NOMO-1 treated with DMSO at 0.1 percent for 48 hours (cell line): ENCODE data around the gene CNTROB.
A peak's percentile ranks its signal among the peaks of the same experiment; 100 is the strongest.

ENCODE experiments used
- DNase-seq: peaks from one replicate; lab custom pipeline; 2025; ENCODE audit not compliant: unreplicated experiment; lab: John Stamatoyannopoulos, UW

Gene CNTROB

GRCh38 chr17:7984904-7985303 is 52.9 kb downstream of the CNTROB start:
- DNase-seq, result no peak

DNA sequence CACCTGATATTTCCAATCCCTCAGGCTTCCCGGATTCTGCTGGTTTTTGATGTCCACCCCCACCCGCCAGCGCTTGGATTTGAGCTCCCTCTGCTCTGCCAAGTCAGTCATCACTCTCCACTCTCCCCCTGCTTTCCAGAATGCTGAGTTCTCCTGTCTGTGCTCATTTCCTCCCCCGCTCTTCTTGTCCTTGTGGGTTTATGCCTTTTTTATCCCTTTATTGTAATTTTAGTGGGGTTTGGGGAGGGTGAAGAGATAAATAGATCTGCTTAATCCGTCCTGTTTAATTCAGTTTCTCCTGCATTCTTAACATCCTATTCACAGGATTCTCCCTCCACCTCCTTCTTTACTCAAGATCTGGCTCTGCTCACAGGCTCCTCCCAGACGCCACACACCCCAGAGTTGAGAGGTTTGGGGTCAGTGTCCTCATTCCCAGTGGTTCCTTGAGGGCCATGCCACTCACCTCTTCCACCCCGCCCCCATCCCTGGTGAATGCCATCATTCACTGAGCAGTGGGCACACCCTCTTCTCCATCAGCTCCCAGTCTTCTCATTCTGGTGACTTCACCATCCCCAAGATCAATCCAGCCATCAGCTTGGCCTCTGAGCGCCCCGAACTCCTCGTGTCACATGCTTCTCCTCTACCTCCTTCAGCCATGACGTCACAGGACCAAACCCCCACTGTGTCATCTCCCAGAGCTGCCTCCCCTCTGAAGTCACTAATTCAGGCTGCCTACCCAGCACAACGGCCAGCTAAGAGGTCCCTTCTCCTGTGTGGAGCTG is 55.3 kb downstream of the CNTROB start:
- DNase-seq, result no peak

DNA sequence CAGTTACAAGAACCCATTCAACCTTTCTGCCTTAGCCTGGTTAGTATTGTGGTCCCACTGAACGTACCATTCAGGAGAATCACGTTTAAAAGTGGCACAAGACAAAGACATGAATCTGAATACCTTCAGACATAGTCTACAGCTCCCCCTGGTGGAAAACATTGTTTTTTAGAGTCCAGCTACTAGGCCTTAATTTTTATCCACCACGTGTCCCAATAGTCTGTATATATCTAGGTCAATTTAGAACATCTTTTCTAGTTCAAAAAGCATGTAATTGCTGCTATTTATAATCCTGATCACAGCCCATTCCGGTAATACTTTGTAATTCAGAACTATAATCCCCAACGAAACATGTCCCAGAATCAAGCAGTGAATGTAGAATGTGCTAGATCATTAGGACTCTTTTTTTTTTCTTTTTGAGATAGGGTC is 56.8 kb downstream of the CNTROB start:
- peak; percentile 78 for DNase-seq

- DNase-seq, result peak; percentile 92
Measured at GRCh38 chr17:7989781-7990655, 58.0 kb downstream of the CNTROB start.

GRCh38 chr17:7992516-7992915 is 60.5 kb downstream of the CNTROB start:
- DNase-seq, result no peak

GRCh38 chr17:7992924-7993323 is 60.9 kb downstream of the CNTROB start:
- peak; percentile 39 for DNase-seq

DNA sequence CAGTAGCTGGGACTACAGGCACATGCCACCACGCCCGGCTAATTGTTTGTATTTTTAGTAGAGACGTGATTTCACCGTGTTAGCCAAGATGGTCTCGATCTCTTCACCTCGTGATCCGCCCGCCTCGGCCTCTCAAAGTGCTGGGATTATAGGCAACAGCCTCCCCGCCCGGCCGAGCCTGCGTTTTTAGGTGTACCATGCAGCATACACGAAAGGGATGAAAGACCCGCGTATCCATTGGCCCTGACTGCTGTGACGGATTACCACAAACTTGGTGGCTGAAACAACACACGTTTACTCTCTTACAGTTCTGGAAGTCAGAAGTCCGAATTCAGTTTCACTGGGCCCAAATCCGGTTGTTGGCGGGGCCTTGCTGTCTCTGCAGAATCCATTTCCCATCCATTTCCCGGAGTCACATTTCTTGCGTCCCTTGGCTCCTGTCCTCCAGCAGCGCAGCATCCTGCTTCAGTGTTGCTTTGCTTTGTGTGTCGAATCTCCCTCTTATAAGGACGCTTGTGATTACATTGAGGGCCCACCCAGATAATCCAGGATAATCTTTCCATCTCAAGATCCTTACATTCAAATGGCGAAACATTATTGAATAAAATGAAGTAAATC is 62.1 kb downstream of the CNTROB start:
- DNase-seq, result no peak

DNA sequence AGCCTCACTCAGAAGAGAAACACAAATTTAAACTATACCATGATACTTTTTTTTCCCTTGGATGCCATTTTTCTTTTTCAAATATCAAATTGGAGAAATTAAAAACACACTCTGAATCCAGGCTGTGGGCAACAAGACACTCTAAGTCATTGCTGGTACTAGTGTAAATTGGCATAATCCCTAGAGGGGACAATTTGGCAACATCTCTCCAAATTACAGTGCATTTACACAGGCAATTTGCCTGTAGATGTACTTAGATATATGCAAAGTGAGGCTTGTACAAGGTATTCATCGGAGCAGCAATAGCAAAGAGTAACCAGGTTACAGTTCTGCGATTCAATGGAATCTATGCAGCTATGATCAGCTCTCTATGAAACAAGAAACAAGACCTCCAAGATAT is 63.7 kb downstream of the CNTROB start:
- DNase-seq, result no peak

DNA sequence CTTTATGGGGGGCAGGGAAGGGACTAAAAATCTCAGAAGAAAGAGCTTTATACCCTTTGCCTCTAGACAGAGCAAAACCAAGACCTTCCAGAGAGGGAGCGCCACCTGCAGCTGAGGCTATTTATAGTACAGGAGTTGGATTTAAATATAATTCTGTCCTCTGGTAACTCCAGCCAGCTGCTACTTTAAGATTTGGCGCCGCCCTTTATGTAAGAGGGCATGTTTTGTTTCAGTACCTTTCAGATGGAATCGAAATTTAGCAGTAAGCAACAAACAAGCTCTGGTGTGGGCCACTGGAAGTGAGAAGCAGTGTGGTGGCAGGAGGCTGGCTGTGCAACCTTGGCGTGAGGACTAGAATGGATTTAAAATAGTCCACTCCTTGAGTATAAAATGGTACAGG is 65.2 kb downstream of the CNTROB start:
- DNase-seq, result peak; percentile 76
